Gastroesophageal sphincter (tissue), 4 donors: ENCODE measurements around the gene CCR2. TPM values are rescaled to one million over a fixed set of nuclear protein-coding genes. Genes with fewer than 3 reads are reported as not detected.

Source experiments
- ATAC-seq: fragments of 150-250 bp; one replicate; pipeline ENCODE4 v1.9.1; 2016; ENCODE audit warnings: mild to moderate bottlenecking, moderate library complexity
- H3K27ac ChIP-seq, 4 donors: fragments of 200-600 bp; sonication (generic) in 3 of 4; 1 replicate in 3 of 4; 2 replicates in 1 of 4; pipeline ENCODE4 v1.5.1; 2016 to 2019
- H3K27me3 ChIP-seq: fragments of 200-600 bp; sonication (generic); one replicate; pipeline ENCODE4 v1.5.1; 2019
- H3K36me3 ChIP-seq, 2 donors: fragments of 200-600 bp; sonication (generic); one replicate each; pipeline ENCODE4 v1.5.1; 2019; ENCODE audit warnings: control low read depth in 1 of 2
- H3K4me1 ChIP-seq, 3 donors: fragments of 200-600 bp; sonication (generic); 1 replicate in 2 of 3; 2 replicates in 1 of 3; pipeline ENCODE4 v1.5.1; 2016 to 2019; ENCODE audit warnings: control low read depth in 2 of 3
- H3K4me3 ChIP-seq, 2 donors: fragments of 200-600 bp; sonication (generic); one replicate each; pipeline ENCODE4 v1.5.1; 2019; ENCODE audit warnings: mild to moderate bottlenecking in 1 of 2, moderate library complexity in 1 of 2
- H3K9me3 ChIP-seq, 3 donors: fragments of 200-600 bp; sonication (generic); one replicate each; pipeline ENCODE4 v1.5.1; 2017 to 2019; ENCODE audit warnings: control low read depth in 2 of 3
- CTCF ChIP-seq, 4 experiments: fragments of 200-600 bp in 2 of 4; fragments of 450-650 bp in 2 of 4; sonication (generic) in 1 of 4; IDR thresholded peaks; one replicate each; pipeline ENCODE4 v1.5.1; 2017 to 2019; ENCODE audit warnings: antibody characterized with exemption in 4 of 4, mild to moderate bottlenecking in 2 of 4, moderate library complexity in 2 of 4
- EP300 ChIP-seq: sonication (generic); formaldehyde crosslinking; IDR thresholded peaks from one replicate; pipeline ENCODE4 v1.6.1; 2017; ENCODE audit warnings: antibody characterized with exemption, mild to moderate bottlenecking
- POLR2A ChIP-seq, 2 donors: fragments of 450-650 bp; IDR thresholded peaks; one replicate each; pipeline ENCODE4 v1.6.1; 2017; ENCODE audit warnings: antibody characterized with exemption in 2 of 2, mild to moderate bottlenecking in 2 of 2, moderate library complexity in 1 of 2
- POLR2AphosphoS5 ChIP-seq: sonication (generic); formaldehyde crosslinking; IDR thresholded peaks from one replicate; pipeline ENCODE4 v1.6.1; 2017; ENCODE audit warnings: antibody characterized with exemption
- WGBS, 2 donors: methylation state at CpG; one replicate each; pipeline ENCODE4 v1.1.5; 2018; ENCODE audit warnings: low coverage in 1 of 2; 5-methylcytosine and 5-hydroxymethylcytosine counted together
- total RNA-seq, 4 donors: library from RNA; depleted of rRNA; stranded (reverse); fragments of >200 nt; gene quantifications; one replicate each; pipeline ENCODE4 v1.1.0, GENCODE V29; 2016

The CCR2 gene
- total RNA-seq, 4 donors from 2014 or later = 0.77 to 3.9 (median 1.9) TPM

GRCh38 chr3:46370839-46371518 is 17.1 kb downstream of the CCR2 start, which contains the start of gene CCR5:
Gene CCR5, plus strand, starts transcription at chr3:46370946. Its CDS starts 1,957 bp downstream, at chr3:46372903.
- no peak for ATAC-seq
- H3K4me3 ChIP-seq = no peak within 1 kb of the TSS

GRCh38 chr3:46371519-46372340 is 17.8 kb downstream of the CCR2 start:
- no peak overlapping the region for H3K27ac ChIP-seq
- H3K36me3 ChIP-seq = no peaks in the 10 kb centered on the region
- H3K9me3 ChIP-seq = no peaks in the 10 kb centered on the region
- 69 to 86% methylated on average over 8 of the region's 10 CpGs for WGBS, 2 donors
- H3K27me3 ChIP-seq = peaks cover 60% of the 10 kb centered on the region
- no peak for ATAC-seq
- H3K4me1 ChIP-seq = no peaks in the 10 kb centered on the region
- TF ChIP-seq EP300 = no peak
- no peak for TF ChIP-seq POLR2AphosphoS5
- no peak for TF ChIP-seq CTCF (IDR thresholded peaks at IDR 0.05)
- no peak for TF ChIP-seq POLR2A (IDR thresholded peaks at IDR 0.05)
- H3K4me3 ChIP-seq = no peak overlapping the region

More at GRCh38 chr3:46370839-46371518, 17.1 kb downstream of the CCR2 start, which contains the start of gene CCR5:
- WGBS, 2 donors = 38% methylated on average over 5 of the region's 5 CpGs
- H3K27me3 ChIP-seq = peaks cover 67% of the 10 kb centered on the region
- no peak within 1 kb of the TSS for H3K27ac ChIP-seq
- no peaks in the 10 kb centered on the region for H3K9me3 ChIP-seq
- H3K36me3 ChIP-seq = no peaks in the 10 kb centered on the region
- no peak for TF ChIP-seq POLR2AphosphoS5
- no peak for TF ChIP-seq EP300
- no peak for TF ChIP-seq POLR2A (IDR thresholded peaks at IDR 0.05)
- TF ChIP-seq CTCF (IDR thresholded peaks at IDR 0.05) = no peak
- no peaks in the 10 kb centered on the region for H3K4me1 ChIP-seq

GRCh38 chr3:46372492-46373359 is 18.8 kb downstream of the CCR2 start:
- H3K4me3 ChIP-seq = no peak overlapping the region

GRCh38 chr3:46374755-46375154 is 20.8 kb downstream of the CCR2 start:
- no peak for ATAC-seq
- no peaks in the 10 kb centered on the region for H3K9me3 ChIP-seq
- WGBS, 2 donors = 73 to 80% methylated on average over 1 to 3 of the region's 3 CpGs

More at GRCh38 chr3:46372492-46373359, 18.8 kb downstream of the CCR2 start:
- no peak for ATAC-seq
- WGBS, 2 donors = 83 to 92% methylated on average over 7 to 9 of the region's 9 CpGs
- Histone ChIP-seq H3K27ac (no peak overlapping the region), H3K9me3 (no peaks in the 10 kb centered on the region), H3K4me1 (no peaks in the 10 kb centered on the region), H3K27me3 (peaks cover 51% of the 10 kb centered on the region), H3K36me3 (no peaks in the 10 kb centered on the region)
- no peak for TF ChIP-seq POLR2A (IDR thresholded peaks at IDR 0.05)
- TF ChIP-seq POLR2AphosphoS5 = no peak
- TF ChIP-seq CTCF (IDR thresholded peaks at IDR 0.05) = peak in 3 of 4 experiments; percentile 21 to 38 (median 38)

GRCh38 chr3:46375218-46375617 is 21.3 kb downstream of the CCR2 start:
- no peak for TF ChIP-seq POLR2AphosphoS5
- no peak for TF ChIP-seq EP300
- TF ChIP-seq POLR2A (IDR thresholded peaks at IDR 0.05) = no peak
- TF ChIP-seq CTCF (IDR thresholded peaks at IDR 0.05) = no peak
- Histone ChIP-seq H3K4me3 (no peak overlapping the region), H3K36me3 (no peaks in the 10 kb centered on the region), H3K27ac (no peak overlapping the region), H3K9me3 (no peaks in the 10 kb centered on the region), H3K27me3 (peaks cover 32% of the 10 kb centered on the region), H3K4me1 (no peaks in the 10 kb centered on the region)
- no peak for ATAC-seq
- WGBS, 2 donors = 66 to 100% methylated on average over 1 to 2 of the region's 2 CpGs

More at GRCh38 chr3:46374755-46375154, 20.8 kb downstream of the CCR2 start:
- TF ChIP-seq EP300 = no peak
- H3K27ac ChIP-seq = no peak overlapping the region
- peaks cover 35% of the 10 kb centered on the region for H3K27me3 ChIP-seq
- H3K4me3 ChIP-seq = no peak overlapping the region
- H3K4me1 ChIP-seq = no peaks in the 10 kb centered on the region
- no peaks in the 10 kb centered on the region for H3K36me3 ChIP-seq
